ENCODE data around the gene VCL. TPM values are rescaled to one million over a fixed set of nuclear protein-coding genes. Genes with fewer than 3 reads are reported as not detected.

Gene VCL
- total RNA-seq, 4 donors from 2014 or later = 99.2 to 120 (median 106) TPM

GRCh38 chr10:74067373-74068352, 69.7 kb downstream of the VCL start:
- no peaks in the 10 kb centered on the region for H3K27me3 ChIP-seq
- DNase-seq (ENCODE audit: low spot score in 2 of 2) = no peak
- WGBS, 2 donors = 24 to 29% methylated on average over 4 of the region's 4 CpGs
- peaks cover 0 to 6% (median 0%) of the 10 kb centered on the region in 4 donors for H3K9me3 ChIP-seq
- no peak overlapping the region for H3K4me3 ChIP-seq
- H3K4me1 ChIP-seq = peaks cover 0 to 50% (median 27%) of the 10 kb centered on the region in 4 donors
- TF ChIP-seq EP300 (IDR thresholded peaks at IDR 0.05) (peak in 1 of 2 donors; percentile 29), CTCF (IDR thresholded peaks at IDR 0.05) (no peak)
- peaks cover 0 to 29% (median 0%) of the 10 kb centered on the region in 3 donors for H3K36me3 ChIP-seq
- peak overlapping the region in 2 of 4 donors; percentile 20 to 21 for H3K27ac ChIP-seq

- H3K4me1 ChIP-seq = peaks cover 0 to 64% (median 31%) of the 10 kb centered on the region in 4 donors
Measured at GRCh38 chr10:74071157-74071556, 73.2 kb downstream of the VCL start.

GRCh38 chr10:74072503-74072902, 74.6 kb downstream of the VCL start:
- Histone ChIP-seq H3K9me3 (no peaks in the 10 kb centered on the region), H3K4me3 (no peak overlapping the region), H3K4me1 (peaks cover 0 to 74% (median 33%) of the 10 kb centered on the region in 4 donors), H3K27me3 (no peaks in the 10 kb centered on the region), H3K36me3 (peaks cover 0 to 20% (median 2%) of the 10 kb centered on the region in 3 donors), H3K27ac (peak overlapping the region in 2 of 4 donors; percentile 34 to 67)
- DNase-seq (ENCODE audit: low spot score in 2 of 2) = no peak
- no peak for TF ChIP-seq EP300 (IDR thresholded peaks at IDR 0.05)
- TF ChIP-seq POLR2A (IDR thresholded peaks at IDR 0.05) = no peak
- TF ChIP-seq CTCF (IDR thresholded peaks at IDR 0.05) = no peak
- WGBS, 2 donors = 38 to 42% methylated on average over 6 of the region's 6 CpGs

More at GRCh38 chr10:74071157-74071556, 73.2 kb downstream of the VCL start:
- Histone ChIP-seq H3K27me3 (no peaks in the 10 kb centered on the region), H3K9me3 (no peaks in the 10 kb centered on the region), H3K36me3 (peaks cover 0 to 21% (median 2%) of the 10 kb centered on the region in 3 donors), H3K4me3 (no peak overlapping the region), H3K27ac (peak overlapping the region in 1 of 4 donors; percentile 21)
- TF ChIP-seq POLR2A (IDR thresholded peaks at IDR 0.05) (no peak), CTCF (IDR thresholded peaks at IDR 0.05) (no peak), EP300 (IDR thresholded peaks at IDR 0.05) (no peak)
- DNase-seq (ENCODE audit: low spot score in 2 of 2) = no peak

DNA sequence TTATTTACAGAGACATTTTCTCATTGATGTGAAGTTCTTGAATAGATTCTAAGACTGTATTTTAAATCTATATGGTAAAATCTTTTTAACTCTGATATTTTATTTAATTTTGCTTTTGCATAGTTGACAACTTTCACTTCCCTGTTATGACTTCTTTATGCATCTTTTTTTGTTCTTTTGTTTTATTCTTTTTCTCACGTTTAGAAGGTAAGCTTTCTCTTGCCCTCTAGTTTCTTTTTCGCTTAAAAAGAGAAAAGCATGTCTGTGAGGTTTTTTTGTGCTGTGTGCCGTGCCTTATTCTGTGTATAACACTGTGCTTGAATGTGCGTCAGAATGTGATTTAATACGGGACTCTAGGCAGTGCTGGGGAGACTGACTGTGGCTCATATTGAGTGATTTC, 78.0 kb downstream of the VCL start:
- Histone ChIP-seq H3K27me3 (no peaks in the 10 kb centered on the region), H3K4me3 (no peak overlapping the region), H3K27ac (peak overlapping the region in 1 of 4 donors; percentile 57), H3K4me1 (peaks cover 0 to 77% (median 35%) of the 10 kb centered on the region in 4 donors), H3K36me3 (peaks cover 0 to 20% (median 2%) of the 10 kb centered on the region in 3 donors), H3K9me3 (no peaks in the 10 kb centered on the region)
- WGBS, 2 donors = 64 to 73% methylated on average over 5 of the region's 5 CpGs
- no peak for DNase-seq (ENCODE audit: low spot score in 2 of 2)
- TF ChIP-seq CTCF (IDR thresholded peaks at IDR 0.05) (no peak), POLR2A (IDR thresholded peaks at IDR 0.05) (no peak), EP300 (IDR thresholded peaks at IDR 0.05) (no peak)

DNA sequence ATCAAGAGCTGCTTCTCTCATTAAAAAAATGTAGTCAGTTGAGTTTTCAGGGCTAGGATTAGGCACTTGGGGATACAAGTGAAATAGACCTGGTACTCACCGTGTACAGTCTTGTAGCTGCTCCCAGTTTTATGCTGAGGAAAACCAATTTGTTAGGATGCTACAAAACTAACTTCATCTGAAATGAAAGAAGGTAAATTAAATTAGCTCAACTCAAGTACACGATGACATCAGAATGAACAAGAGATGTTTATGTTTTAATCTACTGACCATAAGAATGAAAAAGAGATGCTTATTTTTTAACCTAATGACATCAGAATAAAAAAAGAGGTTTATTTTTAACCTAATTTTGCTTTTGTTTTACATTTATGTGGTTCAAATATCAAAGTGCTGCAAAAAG, 79.0 kb downstream of the VCL start:
- no peak for DNase-seq (ENCODE audit: low spot score in 2 of 2)
- H3K27ac ChIP-seq = peak overlapping the region in 1 of 4 donors; percentile 57
- no peak overlapping the region for H3K4me3 ChIP-seq
- H3K36me3 ChIP-seq = peaks cover 0 to 20% (median 2%) of the 10 kb centered on the region in 3 donors
- no peaks in the 10 kb centered on the region for H3K27me3 ChIP-seq
- peaks cover 0 to 77% (median 34%) of the 10 kb centered on the region in 4 donors for H3K4me1 ChIP-seq
- TF ChIP-seq POLR2A (IDR thresholded peaks at IDR 0.05) = no peak
- no peak for TF ChIP-seq CTCF (IDR thresholded peaks at IDR 0.05)
- no peak for TF ChIP-seq EP300 (IDR thresholded peaks at IDR 0.05)
- 58 to 73% methylated on average over 2 of the region's 2 CpGs for WGBS, 2 donors
- no peaks in the 10 kb centered on the region for H3K9me3 ChIP-seq
